Thoracic aorta (tissue), 2 donors: ENCODE results near the gene SMIM22. TPM values are rescaled to one million over a fixed set of nuclear protein-coding genes. Genes with fewer than 3 reads are reported as not detected.

Source experiments
- ATAC-seq: fragments of 150-250 bp; one replicate; pipeline ENCODE4 v1.8.0; 2017; ENCODE audit warnings: low read depth; ENCODE audit not compliant: insufficient number of reproducible peaks, low FRiP score
- DNase-seq: peaks from one replicate; pipeline ENCODE4 v3.0.0-alpha.2; 2020; ENCODE audit warnings: low spot score
- H3K27ac ChIP-seq, 2 donors: fragments of 200-600 bp; sonication (generic); 1 replicate in 1 of 2; 2 replicates in 1 of 2; pipeline ENCODE4 v1.5.1; 2016; ENCODE audit warnings: mild to moderate bottlenecking in 2 of 2, moderate library complexity in 2 of 2
- H3K27me3 ChIP-seq: fragments of 200-600 bp; sonication (generic); replicated peaks from 2 replicates; pipeline ENCODE4 v1.6.0; 2016; ENCODE audit warnings: mild to moderate bottlenecking; ENCODE audit not compliant: insufficient read depth
- H3K36me3 ChIP-seq: fragments of 200-600 bp; sonication (generic); one replicate; pipeline ENCODE4 v1.5.1; 2016
- H3K4me1 ChIP-seq, 2 donors: fragments of 200-600 bp; sonication (generic); 1 replicate in 1 of 2; 2 replicates in 1 of 2; pipeline versions ENCODE4 v1.5.1 to v1.6.0; 2016; ENCODE audit warnings: low read depth in 2 of 2, mild to moderate bottlenecking in 1 of 2; ENCODE audit not compliant: control insufficient read depth in 1 of 2
- H3K4me3 ChIP-seq: fragments of 200-600 bp; sonication (generic); 2 replicates; pipeline ENCODE4 v1.5.1; 2016; ENCODE audit warnings: mild to moderate bottlenecking
- H3K9me3 ChIP-seq: fragments of 200-600 bp; sonication (generic); 2 replicates; pipeline ENCODE4 v1.5.1; 2016
- total RNA-seq, 2 donors: library from RNA; depleted of rRNA; stranded (reverse); fragments of >200 nt; gene quantifications; one replicate each; pipeline versions ENCODE4 v1.1.0 to v1.2.3, GENCODE V29; 2016
- TF ChIP-seq, protein P1 (sequence below): fragments of 200-600 bp; sonication (generic); IDR thresholded peaks from one replicate; pipeline ENCODE4 v1.5.1; 2019; ENCODE audit warnings: antibody characterized with exemption

Gene SMIM22
- total RNA-seq, 2 donors from 2014 or later: not detected

DNA sequence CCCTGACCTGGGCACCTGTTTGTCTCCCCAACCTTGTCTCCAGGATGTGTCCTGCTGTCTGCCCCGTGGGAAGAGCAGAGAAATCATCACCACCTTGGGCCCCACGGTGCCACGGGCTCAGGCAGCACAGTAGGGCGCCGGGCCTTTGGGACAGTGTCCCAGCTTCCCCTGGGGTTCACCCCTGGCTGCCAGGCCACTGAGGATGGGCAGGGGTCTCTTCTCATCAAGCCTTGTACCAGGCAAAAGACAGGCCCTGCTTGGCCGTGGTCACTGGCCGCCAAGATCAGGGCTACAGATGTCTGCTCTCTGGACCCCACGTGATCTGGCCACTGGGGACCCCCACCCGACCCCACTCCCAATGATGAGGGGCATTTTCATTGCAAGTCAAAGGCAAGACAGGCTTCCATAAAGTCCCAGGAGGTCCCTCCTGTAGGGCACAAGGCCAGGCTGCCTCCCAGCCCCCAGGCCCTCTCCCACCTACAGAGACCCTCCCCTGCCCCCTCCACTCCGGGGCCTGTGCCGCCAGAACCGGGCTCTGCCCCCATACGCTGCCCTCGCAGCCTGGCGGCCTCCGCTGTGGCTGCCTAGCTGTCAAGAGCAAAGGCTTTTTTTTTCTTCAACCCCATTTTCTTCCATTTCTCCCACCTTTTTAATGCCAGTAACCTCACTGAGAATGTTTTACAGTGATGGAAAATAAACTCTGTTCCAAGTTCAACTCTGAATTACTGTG, 46.3 kb upstream of the SMIM22 start:
- Histone ChIP-seq H3K4me3 (no peak overlapping the region), H3K27ac (no peak overlapping the region), H3K9me3 (no peaks in the 10 kb centered on the region), H3K27me3 (no peaks in the 10 kb centered on the region), H3K36me3 (peaks cover 34% of the 10 kb centered on the region), H3K4me1 (peaks cover 3 to 13% of the 10 kb centered on the region in 2 donors)
- no peak for ATAC-seq
- no peak for DNase-seq
- TF ChIP-seq, protein P1, sequence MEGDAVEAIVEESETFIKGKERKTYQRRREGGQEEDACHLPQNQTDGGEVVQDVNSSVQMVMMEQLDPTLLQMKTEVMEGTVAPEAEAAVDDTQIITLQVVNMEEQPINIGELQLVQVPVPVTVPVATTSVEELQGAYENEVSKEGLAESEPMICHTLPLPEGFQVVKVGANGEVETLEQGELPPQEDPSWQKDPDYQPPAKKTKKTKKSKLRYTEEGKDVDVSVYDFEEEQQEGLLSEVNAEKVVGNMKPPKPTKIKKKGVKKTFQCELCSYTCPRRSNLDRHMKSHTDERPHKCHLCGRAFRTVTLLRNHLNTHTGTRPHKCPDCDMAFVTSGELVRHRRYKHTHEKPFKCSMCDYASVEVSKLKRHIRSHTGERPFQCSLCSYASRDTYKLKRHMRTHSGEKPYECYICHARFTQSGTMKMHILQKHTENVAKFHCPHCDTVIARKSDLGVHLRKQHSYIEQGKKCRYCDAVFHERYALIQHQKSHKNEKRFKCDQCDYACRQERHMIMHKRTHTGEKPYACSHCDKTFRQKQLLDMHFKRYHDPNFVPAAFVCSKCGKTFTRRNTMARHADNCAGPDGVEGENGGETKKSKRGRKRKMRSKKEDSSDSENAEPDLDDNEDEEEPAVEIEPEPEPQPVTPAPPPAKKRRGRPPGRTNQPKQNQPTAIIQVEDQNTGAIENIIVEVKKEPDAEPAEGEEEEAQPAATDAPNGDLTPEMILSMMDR: no peak

DNA sequence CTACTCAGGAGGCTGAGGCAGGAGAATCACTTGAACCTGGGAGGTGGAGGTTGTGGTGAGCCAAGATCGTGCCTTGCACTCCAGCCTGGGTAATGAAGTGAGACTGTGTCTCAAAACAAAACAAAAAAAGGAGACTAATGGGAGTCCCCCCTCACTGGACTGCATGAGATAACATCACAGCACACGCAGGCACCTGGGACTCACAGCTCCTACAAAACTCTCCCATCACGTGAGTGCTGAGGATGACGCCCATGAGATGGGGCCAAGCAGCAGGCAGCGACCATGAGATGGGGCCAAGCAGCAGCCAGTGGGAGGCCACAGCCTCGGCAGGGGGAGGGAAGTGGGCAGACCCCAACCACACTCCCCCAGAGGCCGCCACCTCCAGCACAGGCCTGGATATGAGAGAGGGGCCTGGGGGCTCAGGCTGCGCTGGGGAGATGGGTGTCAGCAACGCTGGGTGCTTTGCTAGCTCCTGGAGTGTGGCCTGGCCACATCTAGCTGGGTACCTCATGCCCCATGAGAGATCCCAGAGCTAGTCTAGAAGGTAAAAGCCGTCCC, 45.4 kb upstream of the SMIM22 start:
- Histone ChIP-seq H3K27ac (no peak overlapping the region), H3K4me1 (peaks cover 3 to 13% of the 10 kb centered on the region in 2 donors), H3K36me3 (peaks cover 35% of the 10 kb centered on the region), H3K4me3 (no peak overlapping the region), H3K27me3 (no peaks in the 10 kb centered on the region), H3K9me3 (no peaks in the 10 kb centered on the region)
- DNase-seq: no peak
- ATAC-seq: no peak
- TF ChIP-seq, protein P1: no peak

DNA sequence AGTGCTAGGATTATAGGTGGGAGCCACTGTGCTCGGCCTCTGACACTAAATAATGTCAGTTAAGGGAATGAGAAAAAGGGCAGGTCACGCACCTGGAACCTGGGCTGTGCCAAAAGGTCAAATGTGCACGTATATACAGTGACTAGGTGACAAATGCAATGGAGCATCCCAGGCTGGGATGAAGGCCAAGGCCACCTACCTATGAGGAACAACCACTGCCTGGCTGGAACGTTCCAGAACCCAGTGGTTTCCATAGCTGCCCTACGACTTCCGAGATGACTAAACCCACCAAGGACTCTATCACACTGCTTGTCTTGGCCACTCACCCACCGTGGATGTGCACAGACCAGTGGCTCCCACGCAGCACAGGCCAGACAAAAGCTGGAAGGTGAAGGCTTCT, 44.3 kb upstream of the SMIM22 start:
- H3K9me3 ChIP-seq: no peaks in the 10 kb centered on the region
- DNase-seq (no peak), ATAC-seq (no peak)
- H3K4me3 ChIP-seq: no peak overlapping the region
- peaks cover 39% of the 10 kb centered on the region for H3K36me3 ChIP-seq
- H3K27ac ChIP-seq: no peak overlapping the region
- peaks cover 3 to 13% of the 10 kb centered on the region in 2 donors for H3K4me1 ChIP-seq
- TF ChIP-seq, protein P1: no peak
- no peaks in the 10 kb centered on the region for H3K27me3 ChIP-seq

DNA sequence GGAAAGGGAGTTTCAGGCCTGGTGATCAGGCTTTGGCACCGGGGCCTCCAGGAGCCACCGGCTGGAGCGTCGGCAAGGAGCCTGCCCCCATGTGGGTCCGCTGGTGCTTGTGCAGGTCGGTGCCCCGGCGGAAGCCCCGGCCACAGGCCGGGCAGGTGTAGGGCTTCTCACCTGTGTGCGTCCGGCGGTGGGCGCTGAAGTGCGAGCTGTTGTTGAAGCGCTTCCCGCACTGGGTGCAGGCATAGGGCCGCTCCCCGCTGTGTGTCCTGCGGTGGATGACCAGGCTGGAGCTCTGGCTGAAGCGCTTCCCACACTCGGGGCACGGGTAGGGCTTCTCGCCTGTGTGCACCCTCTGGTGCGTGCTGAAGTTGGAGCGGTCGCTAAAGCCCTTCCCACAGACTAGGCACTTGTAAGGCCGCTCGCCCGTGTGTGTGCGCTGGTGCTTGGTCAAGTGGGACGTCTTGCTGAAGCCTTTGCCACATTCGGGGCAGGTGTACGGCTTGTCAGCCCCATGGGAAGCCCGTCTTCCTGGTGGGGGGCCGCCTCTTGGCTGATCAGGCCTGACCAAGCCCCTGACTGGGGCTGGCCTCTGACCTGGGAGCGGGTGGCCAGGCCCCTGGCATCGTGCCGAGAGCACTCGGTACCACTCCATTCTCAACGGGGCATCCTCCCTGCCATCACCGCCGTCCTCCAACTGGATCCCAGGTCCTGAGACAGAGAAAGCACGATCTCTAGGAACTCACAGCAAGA, 42.6 kb upstream of the SMIM22 start:
- no peak for ATAC-seq
- H3K36me3 ChIP-seq: peaks cover 43% of the 10 kb centered on the region

More for the DNA sequence above, 42.6 kb upstream of the SMIM22 start:
- peaks cover 0 to 4% of the 10 kb centered on the region in 2 donors for H3K4me1 ChIP-seq
- H3K27me3 ChIP-seq: no peaks in the 10 kb centered on the region
- H3K4me3 ChIP-seq: no peak overlapping the region
- TF ChIP-seq, protein P1: no peak
- no peaks in the 10 kb centered on the region for H3K9me3 ChIP-seq
- no peak for DNase-seq
- H3K27ac ChIP-seq: no peak overlapping the region
